Erythroblast (primary cell): ENCODE results near the gene DISP3.

Experiments
- GATA1 ChIP-seq: IDR thresholded peaks from 2 replicates; pipeline ENCODE4 v1.6.1; 2011; ENCODE audit warnings: low read depth, mild to moderate bottlenecking, control low read depth, low read length, moderate library complexity
- POLR2A ChIP-seq: IDR thresholded peaks from 2 replicates; pipeline ENCODE4 v1.6.1; 2011; ENCODE audit warnings: mild to moderate bottlenecking, low read length

GRCh38 chr1:11562664-11563063 lies 83.7 kb downstream of the DISP3 start:
- no peak for TF ChIP-seq POLR2A
- no peak for TF ChIP-seq GATA1
